OCI-M1 (cell line): ENCODE data around the gene RALGPS1.
A peak's percentile ranks its signal among the peaks of the same experiment; 100 is the strongest.
"Not testable (repeated sequence)": the region's sequence is repeated elsewhere in the genome, so short reads cannot be mapped to it uniquely, and the experiment has no call there.

ENCODE experiments used
- DNase-seq: peaks from one replicate; lab custom pipeline; 2025; lab: John Stamatoyannopoulos, UW

Gene RALGPS1

GRCh38 chr9:126989847-126990842, 75.6 kb downstream of the RALGPS1 start:
- no peak for DNase-seq

- DNase-seq: no peak
Observed at GRCh38 chr9:126991183-126991582, 76.6 kb downstream of the RALGPS1 start.

- no peak for DNase-seq
Observed at GRCh38 chr9:126992427-126992826, 77.8 kb downstream of the RALGPS1 start.

GRCh38 chr9:126999315-127000068, 84.9 kb downstream of the RALGPS1 start:
- DNase-seq: no peak

GRCh38 chr9:127004946-127005769, 90.6 kb downstream of the RALGPS1 start:
- DNase-seq: peak; percentile 14

- no peak for DNase-seq
Observed at GRCh38 chr9:127005770-127006314, 91.3 kb downstream of the RALGPS1 start.

GRCh38 chr9:127007638-127008037, 93.1 kb downstream of the RALGPS1 start:
- DNase-seq: no peak

- DNase-seq: no peak
Observed at GRCh38 chr9:127008076-127008475, 93.5 kb downstream of the RALGPS1 start.

- DNase-seq: no peak
Observed at GRCh38 chr9:127011772-127012171, 97.2 kb downstream of the RALGPS1 start.

GRCh38 chr9:127012250-127012649, 97.7 kb downstream of the RALGPS1 start:
- DNase-seq: no peak

- DNase-seq: no peak
Observed at GRCh38 chr9:127013597-127013996, 99.0 kb downstream of the RALGPS1 start.

GRCh38 chr9:127014216-127014909, 99.8 kb downstream of the RALGPS1 start:
- DNase-seq: no peak

- no peak for DNase-seq
Observed at GRCh38 chr9:127014910-127015540, 100.4 kb downstream of the RALGPS1 start.

GRCh38 chr9:127015921-127016512, 101.4 kb downstream of the RALGPS1 start:
- no peak for DNase-seq

- DNase-seq: not testable (repeated sequence)
Observed at GRCh38 chr9:127017979-127018378, 103.4 kb downstream of the RALGPS1 start.

- no peak for DNase-seq
Observed at GRCh38 chr9:127018935-127019334, 104.4 kb downstream of the RALGPS1 start.

GRCh38 chr9:127020036-127020801, 105.6 kb downstream of the RALGPS1 start:
- DNase-seq: no peak

GRCh38 chr9:127020802-127021078, 106.2 kb downstream of the RALGPS1 start:
- no peak for DNase-seq

GRCh38 chr9:127021664-127022363, 107.2 kb downstream of the RALGPS1 start:
- no peak for DNase-seq
